Myocyte (in vitro differentiated cells): ENCODE data around the gene TPCN2. TPM values are rescaled to one million over a fixed set of nuclear protein-coding genes. Genes with fewer than 3 reads are reported as not detected.
"Not testable (repeated sequence)": the region's sequence is repeated elsewhere in the genome, so short reads cannot be mapped to it uniquely, and the experiment has no call there.

Source experiments
- DNase-seq: peaks from one replicate; pipeline ENCODE4 v3.0.0-alpha.2; 2012; ENCODE audit warnings: low read depth
- polyA plus RNA-seq: library from polyadenylated mRNA; unstranded; fragments of >200 nt; gene quantifications from one replicate; pipeline ENCODE4 v1.2.1, GENCODE V29; 2012; ENCODE audit warnings: missing spikeins
- total RNA-seq: library from RNA; depleted of rRNA; stranded (reverse); fragments of >200 nt; gene quantifications from 2 replicates; pipeline ENCODE4 v1.2.3, GENCODE V29; 2014

The TPCN2 gene
- 1.8 and 5.6 TPM in 2 replicates for total RNA-seq
- 6.5 TPM for polyA plus RNA-seq

- DNase-seq, result peak; percentile 95
These were observed at the start of gene TPCN2 for GRCh38 chr11:69048694-69049489. TPCN2 (plus strand) TSS chr11:69048932; CDS start chr11:69048998, 66 bp downstream.

GRCh38 chr11:68999093-68999747 lies 49.5 kb upstream of the TPCN2 start:
- DNase-seq, result no peak

GRCh38 chr11:68999748-69000355 lies 48.9 kb upstream of the TPCN2 start:
- not testable (repeated sequence) for DNase-seq

- no peak for DNase-seq
These were observed 48.3 kb upstream of the TPCN2 start for GRCh38 chr11:69000391-69000790.

- DNase-seq, result peak; percentile 88
These were observed 47.9 kb upstream of the TPCN2 start for GRCh38 chr11:69000831-69001242.

GRCh38 chr11:69001243-69002081 lies 47.3 kb upstream of the TPCN2 start:
- DNase-seq, result no peak

GRCh38 chr11:69002110-69002569 lies 46.6 kb upstream of the TPCN2 start:
- no peak for DNase-seq

GRCh38 chr11:69002570-69003231 lies 46.0 kb upstream of the TPCN2 start:
- DNase-seq, result no peak

GRCh38 chr11:69003301-69003865 lies 45.3 kb upstream of the TPCN2 start:
- DNase-seq, result no peak

- DNase-seq, result no peak
These were observed 44.8 kb upstream of the TPCN2 start for GRCh38 chr11:69003866-69004367.

- no peak for DNase-seq
These were observed 44.1 kb upstream of the TPCN2 start for GRCh38 chr11:69004411-69005182.

- DNase-seq, result no peak
These were observed 43.5 kb upstream of the TPCN2 start for GRCh38 chr11:69005183-69005630.

- no peak for DNase-seq
These were observed 42.9 kb upstream of the TPCN2 start for GRCh38 chr11:69005631-69006368.

GRCh38 chr11:69006816-69007215 lies 41.9 kb upstream of the TPCN2 start:
- DNase-seq, result no peak

GRCh38 chr11:69007975-69008381 lies 40.8 kb upstream of the TPCN2 start:
- DNase-seq, result no peak

GRCh38 chr11:69008737-69009440 lies 39.8 kb upstream of the TPCN2 start:
- DNase-seq, result peak; percentile 91

GRCh38 chr11:69009441-69010211 lies 39.1 kb upstream of the TPCN2 start:
- no peak for DNase-seq
